Osteocyte (in vitro differentiated cells): ENCODE results near the gene SCG5. TPM values are rescaled to one million over a fixed set of nuclear protein-coding genes. Genes with fewer than 3 reads are reported as not detected.

ENCODE experiments used
- DNase-seq: peaks from one replicate; pipeline ENCODE4 v3.0.0; 2021; ENCODE audit warnings: mixed read lengths; ENCODE audit not compliant: unreplicated experiment; ENCODE audit errors: extremely low spot score
- H3K27ac Mint-ChIP-seq: one replicate; pipeline ENCODE4 v1.8.0; 2021; ENCODE audit warnings: mild to moderate bottlenecking, mixed read lengths; ENCODE audit not compliant: unreplicated experiment
- H3K27me3 Mint-ChIP-seq: one replicate; pipeline ENCODE4 v1.8.0; 2021; ENCODE audit warnings: mixed read lengths; ENCODE audit not compliant: unreplicated experiment
- H3K36me3 Mint-ChIP-seq: one replicate; pipeline ENCODE4 v1.8.0; 2021; ENCODE audit warnings: mixed read lengths; ENCODE audit not compliant: unreplicated experiment
- H3K4me1 Mint-ChIP-seq: one replicate; pipeline ENCODE4 v1.8.0; 2021; ENCODE audit warnings: mixed read lengths; ENCODE audit not compliant: unreplicated experiment
- H3K4me3 Mint-ChIP-seq: one replicate; pipeline ENCODE4 v1.8.0; 2021; ENCODE audit warnings: mild to moderate bottlenecking, moderate library complexity, mixed read lengths; ENCODE audit not compliant: unreplicated experiment
- H3K9me3 Mint-ChIP-seq: one replicate; pipeline ENCODE4 v1.8.0; 2021; ENCODE audit warnings: mixed read lengths; ENCODE audit not compliant: unreplicated experiment
- total RNA-seq: library from RNA; stranded (reverse); gene quantifications from 2 replicates; pipeline ENCODE4 v1.2.1, GENCODE V29; 2021
- TF ChIP-seq, protein P1 (sequence below): fragments of 200-600 bp; sonication (generic); IDR thresholded peaks from 2 replicates; pipeline ENCODE4 v1.5.0; 2021; ENCODE audit warnings: antibody characterized with exemption, mild to moderate bottlenecking, moderate library complexity

SCG5 gene
- total RNA-seq, 1 donor from 2014 or later, result 0.54 TPM

DNA sequence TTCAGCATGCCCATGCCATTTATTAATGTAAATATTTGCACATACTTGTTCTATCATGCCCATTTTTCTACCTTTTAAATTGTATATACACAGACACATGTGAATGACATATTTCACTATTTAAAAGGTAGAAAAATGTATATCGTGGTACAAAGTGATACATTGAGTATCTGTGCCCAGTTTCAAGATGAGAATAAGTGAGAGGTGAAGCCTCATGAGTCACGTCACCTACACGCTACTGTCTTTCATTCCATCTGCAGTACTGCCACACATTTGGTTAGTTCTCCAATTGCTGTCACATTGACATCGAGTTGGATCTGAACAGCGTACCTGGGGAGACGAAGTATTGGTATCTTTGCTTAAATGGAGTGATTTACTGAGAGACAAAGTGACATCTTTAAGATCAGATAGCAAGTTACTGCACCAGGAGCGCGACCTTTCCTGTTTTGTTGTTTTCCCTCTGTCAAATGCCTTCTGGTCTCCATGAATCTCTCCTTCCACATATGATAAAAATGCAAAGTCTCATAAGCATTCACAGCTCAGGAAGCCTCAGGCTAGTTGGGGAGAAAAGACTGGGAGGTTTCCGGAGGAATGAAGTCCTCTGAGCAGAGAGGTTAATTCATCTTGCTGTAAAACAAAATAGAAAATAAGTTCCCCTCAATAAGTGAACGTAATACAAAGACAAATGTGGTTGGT is 88.3 kb downstream of the SCG5 start:
- Mint-ChIP-seq H3K4me3 (no peak overlapping the region), H3K9me3 (peaks cover 13% of the 10 kb centered on the region), H3K27me3 (no peaks in the 10 kb centered on the region), H3K4me1 (peaks cover 46% of the 10 kb centered on the region), H3K27ac (peak overlapping the region; percentile 61), H3K36me3 (peaks cover 43% of the 10 kb centered on the region)
- DNase-seq, result no peak
- TF ChIP-seq, protein P1, sequence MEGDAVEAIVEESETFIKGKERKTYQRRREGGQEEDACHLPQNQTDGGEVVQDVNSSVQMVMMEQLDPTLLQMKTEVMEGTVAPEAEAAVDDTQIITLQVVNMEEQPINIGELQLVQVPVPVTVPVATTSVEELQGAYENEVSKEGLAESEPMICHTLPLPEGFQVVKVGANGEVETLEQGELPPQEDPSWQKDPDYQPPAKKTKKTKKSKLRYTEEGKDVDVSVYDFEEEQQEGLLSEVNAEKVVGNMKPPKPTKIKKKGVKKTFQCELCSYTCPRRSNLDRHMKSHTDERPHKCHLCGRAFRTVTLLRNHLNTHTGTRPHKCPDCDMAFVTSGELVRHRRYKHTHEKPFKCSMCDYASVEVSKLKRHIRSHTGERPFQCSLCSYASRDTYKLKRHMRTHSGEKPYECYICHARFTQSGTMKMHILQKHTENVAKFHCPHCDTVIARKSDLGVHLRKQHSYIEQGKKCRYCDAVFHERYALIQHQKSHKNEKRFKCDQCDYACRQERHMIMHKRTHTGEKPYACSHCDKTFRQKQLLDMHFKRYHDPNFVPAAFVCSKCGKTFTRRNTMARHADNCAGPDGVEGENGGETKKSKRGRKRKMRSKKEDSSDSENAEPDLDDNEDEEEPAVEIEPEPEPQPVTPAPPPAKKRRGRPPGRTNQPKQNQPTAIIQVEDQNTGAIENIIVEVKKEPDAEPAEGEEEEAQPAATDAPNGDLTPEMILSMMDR, result no peak

DNA sequence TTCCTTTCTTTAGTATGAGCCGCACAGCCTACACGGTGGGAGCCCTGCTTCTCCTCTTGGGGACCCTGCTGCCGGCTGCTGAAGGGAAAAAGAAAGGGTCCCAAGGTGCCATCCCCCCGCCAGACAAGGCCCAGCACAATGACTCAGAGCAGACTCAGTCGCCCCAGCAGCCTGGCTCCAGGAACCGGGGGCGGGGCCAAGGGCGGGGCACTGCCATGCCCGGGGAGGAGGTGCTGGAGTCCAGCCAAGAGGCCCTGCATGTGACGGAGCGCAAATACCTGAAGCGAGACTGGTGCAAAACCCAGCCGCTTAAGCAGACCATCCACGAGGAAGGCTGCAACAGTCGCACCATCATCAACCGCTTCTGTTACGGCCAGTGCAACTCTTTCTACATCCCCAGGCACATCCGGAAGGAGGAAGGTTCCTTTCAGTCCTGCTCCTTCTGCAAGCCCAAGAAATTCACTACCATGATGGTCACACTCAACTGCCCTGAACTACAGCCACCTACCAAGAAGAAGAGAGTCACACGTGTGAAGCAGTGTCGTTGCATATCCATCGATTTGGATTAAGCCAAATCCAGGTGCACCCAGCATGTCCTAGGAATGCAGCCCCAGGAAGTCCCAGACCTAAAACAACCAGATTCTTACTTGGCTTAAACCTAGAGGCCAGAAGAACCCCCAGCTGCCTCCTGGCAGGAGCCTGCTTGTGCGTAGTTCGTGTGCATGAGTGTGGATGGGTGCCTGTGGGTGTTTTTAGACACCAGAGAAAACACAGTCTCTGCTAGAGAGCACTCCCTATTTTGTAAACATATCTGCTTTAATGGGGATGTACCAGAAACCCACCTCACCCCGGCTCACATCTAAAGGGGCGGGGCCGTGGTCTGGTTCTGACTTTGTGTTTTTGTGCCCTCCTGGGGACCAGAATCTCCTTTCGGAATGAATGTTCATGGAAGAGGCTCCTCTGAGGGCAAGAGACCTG is 89.5 kb downstream of the SCG5 start:
- H3K4me3 Mint-ChIP-seq, result no peak overlapping the region
- H3K27ac Mint-ChIP-seq, result peak overlapping the region; percentile 61
- DNase-seq, result no peak
- no peaks in the 10 kb centered on the region for H3K27me3 Mint-ChIP-seq
- peaks cover 46% of the 10 kb centered on the region for H3K36me3 Mint-ChIP-seq
- H3K4me1 Mint-ChIP-seq, result peaks cover 50% of the 10 kb centered on the region
- peaks cover 12% of the 10 kb centered on the region for H3K9me3 Mint-ChIP-seq
- TF ChIP-seq, protein P1, result no peak

DNA sequence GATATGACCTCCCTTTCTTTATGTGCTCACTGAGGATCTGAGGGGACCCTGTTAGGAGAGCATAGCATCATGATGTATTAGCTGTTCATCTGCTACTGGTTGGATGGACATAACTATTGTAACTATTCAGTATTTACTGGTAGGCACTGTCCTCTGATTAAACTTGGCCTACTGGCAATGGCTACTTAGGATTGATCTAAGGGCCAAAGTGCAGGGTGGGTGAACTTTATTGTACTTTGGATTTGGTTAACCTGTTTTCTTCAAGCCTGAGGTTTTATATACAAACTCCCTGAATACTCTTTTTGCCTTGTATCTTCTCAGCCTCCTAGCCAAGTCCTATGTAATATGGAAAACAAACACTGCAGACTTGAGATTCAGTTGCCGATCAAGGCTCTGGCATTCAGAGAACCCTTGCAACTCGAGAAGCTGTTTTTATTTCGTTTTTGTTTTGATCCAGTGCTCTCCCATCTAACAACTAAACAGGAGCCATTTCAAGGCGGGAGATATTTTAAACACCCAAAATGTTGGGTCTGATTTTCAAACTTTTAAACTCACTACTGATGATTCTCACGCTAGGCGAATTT is 91.2 kb downstream of the SCG5 start:
- TF ChIP-seq, protein P1, result no peak
- Mint-ChIP-seq H3K36me3 (peaks cover 47% of the 10 kb centered on the region), H3K27ac (peak overlapping the region; percentile 53), H3K27me3 (no peaks in the 10 kb centered on the region), H3K9me3 (peaks cover 3% of the 10 kb centered on the region), H3K4me3 (no peak overlapping the region), H3K4me1 (peaks cover 51% of the 10 kb centered on the region)
- DNase-seq, result no peak

DNA sequence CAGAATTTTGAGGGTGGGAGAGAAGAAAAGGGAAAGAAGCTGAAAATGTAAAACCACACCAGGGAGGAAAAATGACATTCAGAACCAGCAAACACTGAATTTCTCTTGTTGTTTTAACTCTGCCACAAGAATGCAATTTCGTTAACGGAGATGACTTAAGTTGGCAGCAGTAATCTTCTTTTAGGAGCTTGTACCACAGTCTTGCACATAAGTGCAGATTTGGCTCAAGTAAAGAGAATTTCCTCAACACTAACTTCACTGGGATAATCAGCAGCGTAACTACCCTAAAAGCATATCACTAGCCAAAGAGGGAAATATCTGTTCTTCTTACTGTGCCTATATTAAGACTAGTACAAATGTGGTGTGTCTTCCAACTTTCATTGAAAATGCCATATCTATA is 91.8 kb downstream of the SCG5 start:
- Mint-ChIP-seq H3K27me3 (no peaks in the 10 kb centered on the region), H3K36me3 (peaks cover 44% of the 10 kb centered on the region)
- no peak for DNase-seq

More for the DNA sequence above, 91.8 kb downstream of the SCG5 start:
- Mint-ChIP-seq H3K9me3 (no peaks in the 10 kb centered on the region), H3K4me3 (no peak overlapping the region), H3K4me1 (peaks cover 51% of the 10 kb centered on the region), H3K27ac (peak overlapping the region; percentile 53)
- TF ChIP-seq, protein P1, result no peak
